HG03342 (cell line): ENCODE results near the gene CPXM1.

Source experiments
- ATAC-seq: cut with Tn5 transposase; IDR thresholded peaks from one replicate; pipeline ENCODE4 v1.9.1; 2021; ENCODE audit warnings: mild to moderate bottlenecking, moderate library complexity; ENCODE audit not compliant: unreplicated experiment

The CPXM1 gene

DNA sequence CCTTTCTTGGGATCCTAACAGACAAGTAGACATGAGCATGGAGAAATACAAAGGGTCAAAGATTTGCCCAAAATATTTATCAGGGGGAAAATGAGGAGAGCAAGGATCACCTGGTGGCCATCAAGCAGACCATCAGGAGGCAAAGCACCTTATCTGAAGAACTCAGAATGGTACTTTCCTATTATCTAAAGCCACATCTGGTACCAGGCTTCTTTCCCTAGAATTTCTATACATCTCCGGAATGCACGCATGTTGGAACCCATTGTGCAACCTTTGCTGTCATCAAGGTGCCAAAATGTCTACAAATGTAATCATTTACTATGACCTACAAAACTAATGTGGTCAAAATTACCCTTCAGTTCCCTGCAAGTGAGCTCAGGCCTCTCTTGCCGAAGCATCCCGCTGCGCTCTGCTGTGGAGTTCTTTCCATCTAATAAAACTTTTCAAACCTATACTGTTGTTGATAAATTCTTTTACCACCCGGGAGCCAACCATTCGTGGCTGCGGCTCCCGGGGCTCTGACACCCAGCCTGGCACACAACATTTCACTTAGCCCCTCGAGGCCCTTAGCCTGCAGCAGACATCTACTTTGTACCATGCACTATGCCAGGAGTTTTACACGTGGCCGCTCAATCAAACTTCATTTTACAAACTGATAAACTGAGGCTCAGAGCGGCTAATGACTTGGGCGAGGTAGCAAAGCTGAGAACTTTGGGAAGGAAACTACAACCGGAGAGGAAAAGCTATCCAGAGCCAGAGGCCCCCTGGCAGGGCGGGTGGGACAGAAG is 3.8 kb upstream of the CPXM1 start:
- no peak for ATAC-seq

DNA sequence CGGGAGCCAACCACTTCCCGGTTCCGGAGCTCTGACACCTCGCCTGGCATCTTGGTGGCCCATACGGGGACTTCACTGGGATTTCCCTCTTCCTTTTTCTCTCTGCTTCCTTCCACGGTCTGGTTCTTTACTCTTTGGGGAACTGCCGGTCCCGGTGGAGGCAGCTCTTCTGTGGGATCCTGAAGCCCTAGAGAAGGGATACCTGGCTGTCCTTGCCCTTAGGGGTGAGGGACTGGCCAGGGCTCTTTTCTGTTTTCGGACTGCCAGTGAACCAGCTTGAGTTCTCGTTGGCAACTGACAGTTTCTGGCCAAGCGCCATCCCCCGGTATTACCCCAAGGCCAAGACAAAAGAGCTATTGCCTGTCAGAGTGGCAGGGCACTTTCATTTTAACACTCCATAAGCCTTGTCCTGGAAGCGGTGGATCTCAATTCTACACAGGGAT is 880 bp upstream of the CPXM1 start:
- peak; percentile 18 for ATAC-seq

DNA sequence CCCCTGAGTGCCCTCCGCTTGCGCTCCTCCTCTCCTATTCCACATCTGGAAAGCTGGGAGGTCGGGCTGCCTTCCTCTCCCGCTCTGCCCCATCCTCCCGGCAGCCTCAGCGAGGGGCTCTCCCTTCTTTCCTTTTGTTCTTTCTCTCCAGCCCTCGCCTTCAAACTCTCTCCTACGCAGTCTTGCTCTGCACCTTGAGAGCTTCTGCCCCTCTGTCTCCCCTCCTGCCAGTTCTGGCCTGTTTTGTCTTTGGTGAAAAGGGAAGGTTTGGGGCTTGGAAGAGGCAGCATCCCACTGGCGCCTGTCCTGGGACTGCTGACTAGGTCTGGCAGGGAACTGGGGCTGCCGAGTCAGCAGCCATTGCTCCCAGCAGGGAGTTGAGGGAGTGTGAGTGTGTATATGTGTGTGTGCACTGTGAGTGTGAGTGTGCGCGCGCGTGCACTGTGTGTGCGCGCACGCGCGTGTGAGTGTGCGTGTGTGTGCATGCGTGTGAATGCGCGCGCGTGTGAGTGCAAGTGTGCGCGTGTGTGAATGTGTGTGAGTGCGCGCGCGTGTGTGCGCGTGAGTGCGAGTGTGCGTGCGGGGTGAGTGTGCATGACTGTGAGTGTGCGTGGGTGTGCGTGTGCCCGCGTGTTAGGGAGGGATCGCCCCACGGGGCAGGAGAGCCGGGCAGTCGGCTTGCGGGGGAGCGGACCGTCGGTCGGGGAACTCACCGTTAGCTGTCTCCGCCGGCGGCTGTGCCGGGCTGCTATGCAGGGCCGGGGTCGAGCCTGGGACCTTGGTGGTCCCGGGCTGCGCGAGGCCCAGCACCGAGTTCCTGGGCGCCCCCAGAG is 523 bp downstream of the CPXM1 start:
- no peak for ATAC-seq

DNA sequence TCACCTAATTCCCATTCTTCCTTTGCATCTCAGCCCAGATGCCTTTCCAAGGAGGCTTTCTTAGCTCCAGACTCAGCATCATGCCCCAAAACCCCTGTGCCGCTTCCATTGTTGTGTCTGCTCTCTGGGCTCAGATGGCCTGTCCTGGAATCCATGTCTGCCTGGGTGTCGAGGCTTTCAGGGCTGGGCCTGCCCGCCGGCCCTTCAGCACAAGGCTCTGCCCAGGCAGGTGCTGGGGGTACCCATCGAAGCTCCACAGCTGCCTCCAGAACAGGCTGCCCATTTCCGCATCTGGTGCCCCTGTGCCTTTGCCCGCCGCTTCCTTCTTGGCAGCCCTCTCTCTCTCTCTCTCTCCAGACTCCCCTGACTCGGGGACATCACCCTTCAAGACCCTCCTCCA is 1.2 kb downstream of the CPXM1 start:
- no peak for ATAC-seq

DNA sequence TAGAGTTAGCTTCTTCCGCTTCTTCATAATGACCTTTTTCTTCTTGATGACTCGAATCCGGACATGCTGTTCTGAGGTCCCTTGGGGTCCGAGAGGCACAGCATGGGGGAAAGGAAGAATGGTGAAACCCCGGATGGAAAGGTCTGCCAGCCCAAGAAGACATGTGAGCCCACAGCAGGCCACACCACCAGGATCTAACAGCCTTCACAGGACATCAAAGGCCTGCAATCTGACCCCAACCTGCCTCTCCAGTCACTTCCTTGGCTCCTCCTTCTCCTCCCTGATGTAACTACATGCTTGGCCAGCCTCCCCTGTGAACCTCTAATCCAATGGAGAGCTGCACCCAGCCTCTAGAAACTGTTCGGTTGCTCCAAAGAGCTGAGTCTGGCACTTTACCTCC is 1.6 kb downstream of the CPXM1 start:
- ATAC-seq = no peak

DNA sequence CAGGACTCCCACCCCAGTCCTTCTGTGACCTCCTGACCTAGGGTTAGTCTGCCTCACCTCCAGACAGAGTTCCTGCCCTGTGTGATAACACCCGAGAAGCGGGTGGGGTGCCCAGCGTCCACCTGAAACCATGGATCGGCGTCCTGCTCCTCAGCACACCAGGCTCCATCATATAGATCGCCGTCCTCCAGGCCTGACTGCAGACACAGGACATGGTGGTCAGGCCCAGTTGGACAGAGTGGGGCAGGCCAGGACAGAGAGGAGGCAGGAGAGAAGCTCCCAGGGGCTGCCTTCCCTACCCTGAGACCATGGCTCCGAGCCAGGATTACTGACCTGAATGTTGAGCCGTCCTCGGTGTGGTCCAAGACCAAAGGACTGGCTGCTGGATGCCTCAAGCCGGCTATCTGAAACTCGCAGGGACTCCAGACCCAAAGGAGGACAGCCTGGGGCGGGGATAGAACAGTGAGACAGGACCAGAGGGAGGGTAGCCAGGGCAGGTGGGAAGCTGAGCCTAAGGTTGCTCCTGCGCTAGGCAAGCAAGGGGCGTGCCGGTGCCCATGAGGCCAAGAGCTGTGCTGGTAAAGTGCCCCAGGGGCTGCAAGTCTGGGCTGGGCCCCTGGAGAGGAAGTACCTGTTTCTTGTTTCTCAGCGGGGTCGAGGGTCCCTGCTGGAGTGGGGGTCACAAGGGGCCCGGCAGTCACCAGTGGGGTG is 2.2 kb downstream of the CPXM1 start:
- no peak for ATAC-seq

DNA sequence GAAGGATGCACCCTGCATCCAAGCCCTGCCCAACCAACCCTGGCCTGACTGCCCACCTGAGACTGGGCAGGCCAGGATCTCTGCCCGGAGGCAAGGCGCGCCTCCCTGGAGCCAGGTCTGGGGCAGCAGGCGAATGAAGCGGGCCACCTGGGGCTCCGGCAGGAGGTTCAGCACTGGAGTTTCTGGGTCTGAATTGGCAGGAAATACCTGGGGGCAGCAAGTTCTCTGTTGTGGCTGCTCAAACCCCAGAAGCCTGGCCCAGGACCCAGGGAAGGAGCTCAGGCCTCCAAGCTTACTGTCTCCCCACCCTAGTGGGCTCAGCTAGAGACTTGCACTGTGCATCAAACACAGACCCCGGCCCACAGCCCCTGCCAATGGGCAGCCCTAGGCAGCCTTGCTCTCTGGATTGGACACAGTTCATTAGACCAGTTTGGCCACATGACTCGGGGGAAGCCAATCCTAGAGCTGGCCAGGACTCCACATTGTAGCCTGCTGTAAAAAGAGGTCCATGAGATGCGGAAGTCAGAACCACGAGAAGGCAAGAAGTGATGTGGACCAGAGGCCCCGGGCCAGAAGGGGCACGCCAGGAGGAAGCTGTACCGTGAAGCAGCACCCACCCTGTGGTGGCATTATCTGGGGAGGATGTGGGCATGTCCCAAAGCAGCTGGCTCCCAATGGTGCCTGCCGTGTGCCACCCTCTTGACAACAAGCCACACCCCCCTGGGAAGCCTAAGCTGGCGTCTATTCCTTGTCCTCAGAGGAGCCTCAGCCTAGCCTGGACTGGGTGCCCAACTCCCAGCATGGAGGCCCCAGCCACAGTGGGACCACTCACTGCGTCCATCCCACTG is 3.1 kb downstream of the CPXM1 start:
- ATAC-seq = no peak

DNA sequence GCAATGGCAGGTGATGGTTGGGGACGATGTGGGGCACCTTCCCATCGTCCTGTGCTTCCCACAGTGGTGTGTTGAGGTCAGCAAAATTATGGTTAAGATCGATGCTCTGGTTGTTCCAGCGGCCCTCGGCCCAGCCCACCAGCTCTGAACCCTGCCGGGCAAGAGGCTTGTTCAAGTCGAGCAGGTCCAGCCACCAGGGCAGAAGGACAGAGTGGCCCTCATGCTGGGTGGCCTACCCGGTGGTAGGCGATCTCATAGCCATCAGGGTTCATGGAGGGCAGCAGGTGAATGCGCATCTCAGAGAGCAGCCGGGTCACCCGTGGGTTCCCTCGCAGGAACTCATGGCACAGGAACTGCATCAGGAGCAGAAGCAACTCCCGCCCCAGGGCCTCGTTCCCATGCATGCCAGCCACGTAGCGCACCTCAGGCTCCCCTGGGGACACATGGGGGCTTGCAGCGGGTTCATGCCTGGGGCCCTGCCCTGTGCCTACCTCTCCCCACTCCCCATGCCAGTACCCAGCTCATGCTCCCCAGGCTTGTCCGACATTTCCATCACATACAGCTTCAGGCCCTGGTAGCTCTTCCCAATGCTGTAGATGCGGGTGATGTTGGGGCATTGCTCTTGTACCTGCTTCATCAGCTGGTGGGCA is 4.3 kb downstream of the CPXM1 start:
- ATAC-seq = no peak

DNA sequence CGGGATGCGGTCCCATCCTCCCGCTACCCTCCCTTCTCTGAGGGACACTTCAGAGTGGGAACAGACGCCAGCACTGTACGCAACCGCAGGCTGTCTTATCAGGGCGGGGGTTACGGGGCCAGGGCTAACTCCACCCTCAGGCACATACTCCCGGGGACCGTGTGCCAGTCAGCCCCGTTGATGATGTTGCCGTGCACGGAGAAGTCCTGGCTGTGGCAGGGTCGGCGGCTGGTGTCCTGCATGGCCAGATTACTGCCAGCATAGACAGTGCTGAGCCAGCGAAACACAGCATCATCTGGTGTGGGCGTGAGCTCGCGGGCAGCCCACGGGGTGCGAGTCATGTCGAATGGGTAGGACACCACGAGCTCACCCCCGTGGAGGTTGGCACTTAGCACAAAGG is 5.0 kb downstream of the CPXM1 start:
- ATAC-seq = no peak

DNA sequence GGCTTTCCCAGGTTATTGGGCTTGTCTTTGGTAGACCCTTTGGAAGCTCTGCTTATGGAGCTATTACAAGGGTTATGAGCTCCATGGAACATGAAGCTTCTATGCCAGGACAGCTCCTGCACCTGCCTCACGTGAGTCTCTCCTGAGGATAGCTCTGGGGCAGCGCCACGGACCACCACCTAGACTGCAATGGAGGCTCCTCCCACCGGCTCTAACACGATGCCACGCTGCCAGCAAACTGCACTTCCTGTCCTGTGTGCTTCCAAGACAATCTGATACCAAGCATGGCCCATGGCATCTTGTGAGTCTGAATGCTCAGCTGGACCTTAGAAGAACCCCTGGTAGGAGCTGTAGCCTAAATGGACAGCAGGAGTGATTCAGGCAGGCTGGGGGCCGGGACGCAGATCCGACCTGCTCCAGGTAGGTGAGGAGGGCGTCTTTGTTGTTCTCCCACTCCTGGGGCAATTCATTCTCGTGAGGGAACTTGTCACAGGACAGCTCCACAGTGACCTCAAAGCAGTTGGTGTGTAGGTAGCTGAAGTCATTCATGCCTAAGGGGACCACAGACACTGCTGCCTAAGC is 5.5 kb downstream of the CPXM1 start:
- ATAC-seq = no peak

DNA sequence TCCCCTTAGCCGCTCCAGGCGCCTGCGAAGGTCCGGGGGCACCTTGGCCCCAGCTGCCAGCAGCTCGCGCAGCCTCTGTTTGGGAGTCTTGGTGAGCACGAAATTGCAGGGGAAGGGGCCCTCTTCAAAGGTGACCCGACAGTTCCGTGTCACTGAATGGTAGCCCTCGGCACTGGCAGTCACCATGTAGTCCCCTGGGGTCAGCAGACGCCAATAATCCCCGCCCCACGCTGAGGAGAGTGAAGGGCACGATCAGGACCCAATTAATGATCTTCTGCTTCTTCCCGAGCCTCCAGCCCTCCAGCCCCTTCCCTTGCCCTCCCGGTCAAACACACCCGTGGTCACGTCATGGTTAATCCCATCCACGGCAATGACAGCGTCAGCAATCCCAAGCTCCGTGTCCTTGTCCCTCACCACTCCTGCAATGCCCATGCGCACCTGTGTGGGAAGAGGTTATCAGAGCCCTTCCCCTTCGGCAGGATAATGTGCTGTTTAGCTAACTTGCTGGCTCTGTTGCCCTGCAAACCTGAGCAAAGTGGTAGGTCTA is 6.2 kb downstream of the CPXM1 start:
- ATAC-seq = no peak

DNA sequence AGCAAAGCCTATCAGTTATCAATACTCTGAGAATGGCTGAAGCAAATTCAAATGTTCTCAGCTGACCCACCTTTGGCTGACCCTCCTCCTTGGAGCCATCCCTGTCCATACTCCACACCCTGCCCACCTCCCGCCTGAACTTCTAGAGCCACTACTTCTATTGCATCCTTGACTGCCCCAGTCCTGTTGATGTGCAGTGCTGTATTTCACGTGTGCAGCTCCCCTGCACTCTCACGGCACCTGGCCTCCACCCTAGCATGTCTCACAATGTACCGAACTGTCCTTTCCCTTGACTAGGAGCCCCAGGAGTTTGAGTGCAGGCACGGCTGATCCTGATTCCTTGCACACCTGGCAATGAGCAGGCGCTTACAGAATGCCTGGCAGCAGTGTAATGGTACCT is 7.0 kb downstream of the CPXM1 start:
- ATAC-seq = no peak

DNA sequence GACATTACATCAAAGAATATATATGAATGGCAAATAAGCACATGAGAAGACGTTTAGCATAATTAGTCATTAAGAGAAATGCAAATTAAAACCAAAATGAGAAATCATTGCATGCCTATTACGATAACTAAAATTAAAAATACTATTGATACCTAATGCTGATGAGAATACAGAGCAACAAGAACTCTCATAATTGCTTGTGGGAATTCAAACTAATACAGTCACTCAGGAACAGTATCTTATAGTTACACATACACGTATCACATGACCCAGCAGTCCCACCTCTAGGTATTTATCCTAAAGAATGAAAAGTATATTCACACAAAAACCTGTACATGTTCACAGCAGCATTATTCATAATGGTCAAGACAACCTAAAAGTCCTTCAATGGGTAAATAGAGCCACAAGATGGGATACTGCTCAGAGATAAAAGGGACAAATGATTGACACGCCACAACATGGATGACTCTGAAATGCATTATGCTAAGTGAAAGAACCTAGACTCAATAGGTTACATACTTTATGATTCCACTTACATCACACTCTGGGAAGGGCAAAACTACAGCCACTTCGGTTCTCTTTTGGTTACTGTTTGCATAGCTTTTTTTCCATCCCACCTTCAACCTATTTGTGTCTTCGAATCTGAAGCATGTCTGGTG is 16.4 kb downstream of the CPXM1 start:
- ATAC-seq = no peak

DNA sequence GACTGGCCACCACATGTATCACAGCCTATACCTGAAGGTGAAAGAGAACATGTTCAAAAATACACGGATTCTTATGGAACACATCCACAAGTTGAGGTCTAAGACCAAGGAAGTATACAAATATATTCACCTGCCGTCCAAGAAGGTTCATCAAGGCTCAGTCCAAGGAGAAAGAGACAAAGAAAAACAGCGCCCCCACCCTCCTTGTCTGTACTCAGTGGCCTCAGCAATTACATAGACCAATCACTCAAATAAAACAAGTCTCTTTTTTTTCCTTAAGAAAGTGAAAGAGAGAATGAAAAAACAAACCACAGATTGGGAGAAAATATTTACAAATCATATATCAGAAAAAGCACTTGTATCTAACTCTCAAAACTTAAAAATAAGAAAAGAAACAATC is 19.5 kb downstream of the CPXM1 start:
- no peak for ATAC-seq

DNA sequence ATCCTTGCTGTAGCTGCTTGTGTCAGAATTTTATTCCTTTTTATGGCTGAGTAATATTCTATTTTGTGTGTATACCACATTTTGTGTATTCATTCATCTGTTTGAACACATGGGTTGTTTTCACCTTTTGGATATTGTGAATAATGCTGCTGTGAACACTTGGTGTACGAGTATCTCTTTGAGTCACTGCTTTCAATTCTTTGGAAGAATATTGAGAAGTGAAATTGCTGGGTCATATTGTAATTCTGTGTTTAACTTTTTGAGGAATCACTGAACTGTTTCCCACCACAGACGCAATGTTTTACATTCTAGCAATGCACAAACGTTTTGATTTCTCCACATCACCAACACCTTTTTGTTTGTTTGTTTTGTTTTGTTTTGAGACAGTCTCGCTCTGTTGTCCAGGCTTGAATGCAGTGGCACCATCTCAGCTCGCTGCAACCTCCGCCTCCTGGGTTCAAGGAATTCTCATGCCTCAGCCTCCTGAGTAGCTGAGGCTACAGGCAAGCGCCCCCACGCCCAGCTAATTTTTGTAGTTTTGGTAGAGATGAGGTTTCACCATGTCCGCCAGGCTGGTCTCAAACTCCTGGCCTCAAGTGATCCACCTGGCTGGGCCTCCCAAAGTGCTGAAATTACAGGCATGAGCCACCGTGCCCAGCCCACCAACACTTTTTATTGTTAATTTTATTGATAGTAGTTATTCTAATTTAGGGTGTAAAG is 21.7 kb downstream of the CPXM1 start:
- ATAC-seq = no peak

DNA sequence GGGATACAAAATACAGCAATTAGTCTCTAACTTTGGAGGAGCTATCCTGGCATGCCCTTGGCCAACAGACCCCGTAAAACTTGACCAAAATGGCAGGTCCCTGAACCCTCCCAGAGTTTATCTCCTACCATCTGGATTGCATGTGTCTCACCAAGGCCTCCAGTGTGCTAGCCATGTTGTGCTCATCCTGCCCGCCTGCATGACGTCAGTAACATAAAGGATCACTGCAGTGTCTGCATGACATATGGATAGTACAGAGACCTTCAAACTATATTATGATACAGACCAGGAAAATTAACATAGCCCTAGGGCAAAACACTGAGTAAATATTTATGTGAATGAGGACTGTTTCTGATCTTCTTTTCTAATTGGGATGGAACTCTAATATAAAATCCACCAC is 25.3 kb downstream of the CPXM1 start:
- ATAC-seq = no peak

DNA sequence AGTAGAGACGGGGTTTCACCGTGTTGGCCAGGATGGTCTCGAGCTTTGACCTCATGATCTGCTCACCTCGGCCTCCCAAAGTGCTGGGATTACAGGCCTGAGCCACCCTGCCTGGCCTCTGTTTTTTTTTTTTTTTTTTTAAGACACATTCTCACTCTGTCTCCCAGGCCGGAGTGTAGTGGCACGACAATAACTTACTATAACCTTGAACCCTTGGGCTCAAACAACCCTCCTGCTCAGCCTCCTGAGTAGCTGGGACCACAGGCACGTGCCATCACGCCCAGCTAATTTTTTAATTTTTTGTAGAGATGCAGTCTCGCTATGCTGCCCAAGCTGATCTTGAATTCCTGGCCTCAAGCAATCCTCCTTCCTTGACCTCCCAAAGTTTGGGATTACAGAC is 26.6 kb downstream of the CPXM1 start:
- ATAC-seq = no peak

DNA sequence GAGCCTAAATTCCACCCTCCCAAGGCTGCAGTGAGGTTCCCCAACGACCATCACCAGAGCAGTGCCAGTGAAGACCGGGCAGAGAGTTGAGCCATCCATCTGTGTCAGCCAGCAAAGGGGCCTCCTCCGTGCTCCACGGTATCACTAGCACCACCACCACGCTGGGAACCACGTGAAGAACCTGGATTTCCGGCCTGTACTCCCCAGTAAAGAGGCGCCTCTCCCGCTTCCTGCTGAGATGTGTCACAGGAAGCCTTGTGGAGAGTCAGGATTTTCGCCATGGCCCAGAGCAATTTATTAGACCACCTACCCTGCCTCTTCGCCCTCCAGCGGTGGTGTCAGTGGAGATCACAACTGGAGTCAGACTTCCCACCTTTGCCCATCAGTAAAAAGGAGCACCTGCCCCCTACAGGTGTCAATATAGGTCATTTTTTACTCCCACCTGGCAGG is 28.8 kb downstream of the CPXM1 start:
- no peak for ATAC-seq
